AG04450 (cell line): ENCODE measurements around the gene LAMTOR4. TPM values are rescaled to one million over a fixed set of nuclear protein-coding genes. Genes with fewer than 3 reads are reported as not detected.

Experiments used
- CTCF ChIA-PET: fragments of 300-600, 350-600 bp; formaldehyde crosslinking; extraction: SDS; loops from one replicate; lab custom pipeline; 2022; ENCODE audit warnings: antibody characterized with exemption, inconsistent platforms; lab: Charles Lee
- POLR2A ChIA-PET: fragments of 350-600 bp; formaldehyde crosslinking; extraction: SDS; loops from one replicate; lab custom pipeline; 2021; ENCODE audit warnings: antibody characterized with exemption, inconsistent platforms; lab: Yijun Ruan, JAX
- DNase-seq: peaks from one replicate; pipeline ENCODE4 v3.0.0-alpha.2; 2011; ENCODE audit warnings: low read depth, low spot score
- H3K27ac ChIP-seq: one replicate; pipeline ENCODE4 v1.5.1; 2012; ENCODE audit warnings: low read depth, low read length, control low read depth
- H3K27me3 ChIP-seq: one replicate; pipeline ENCODE4 v1.6.0; 2012; ENCODE audit warnings: low read length; ENCODE audit not compliant: control insufficient read depth, insufficient read depth
- H3K4me3 ChIP-seq: 2 replicates; pipeline ENCODE4 v1.5.1; 2011; ENCODE audit warnings: mild to moderate bottlenecking, low read depth, low read length, control low read depth
- H3K9me3 ChIP-seq: 2 replicates; pipeline ENCODE4 v1.5.1; 2012; ENCODE audit warnings: low read length; ENCODE audit not compliant: control insufficient read depth, insufficient read depth
- polyA plus RNA-seq: library from polyadenylated mRNA; depleted of rRNA; stranded (reverse); fragments of >200 nt; gene quantifications from 2 replicates; pipeline ENCODE4 v1.2.3, GENCODE V29; 2011
- TF ChIP-seq, protein P1 (sequence below): IDR thresholded peaks from 2 replicates; pipeline ENCODE4 v1.5.1; 2011; ENCODE audit warnings: low read depth, low read length, control low read depth, inconsistent platforms

LAMTOR4 gene
- polyA plus RNA-seq, 1 experiment: 122 TPM

DNA sequence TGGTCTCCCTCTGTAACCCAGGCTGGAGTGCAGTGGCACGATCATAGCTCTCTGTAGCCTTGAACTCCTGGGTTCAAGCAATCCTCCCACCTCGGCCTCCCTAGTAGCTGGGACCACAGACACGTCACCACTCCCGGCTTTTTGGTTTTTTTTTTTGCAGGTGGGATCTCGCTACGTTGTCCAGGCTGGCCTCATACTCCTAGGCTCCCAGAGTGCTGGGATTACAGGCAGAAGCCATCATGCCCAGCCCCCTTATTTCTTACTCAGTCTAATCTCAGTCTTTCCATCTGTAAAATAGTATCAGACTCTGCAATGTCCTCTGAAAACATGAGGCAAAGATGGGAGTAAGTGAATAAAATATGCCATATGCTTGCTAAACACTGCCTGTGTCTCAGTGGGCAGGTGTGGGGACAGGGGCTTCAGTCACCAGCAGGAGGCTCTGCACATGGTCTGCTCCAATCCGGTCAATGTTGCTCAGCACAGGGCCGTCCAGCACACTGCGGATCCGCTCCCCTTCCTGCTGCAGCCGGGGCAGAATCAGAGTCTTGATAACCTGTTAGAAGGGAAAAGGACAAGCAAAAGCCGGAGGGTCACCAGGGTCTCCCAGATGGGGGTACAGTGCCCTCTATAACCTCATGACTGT is 39.1 kb upstream of the LAMTOR4 start:
- POLR2A ChIA-PET: no interaction called here
- TF ChIP-seq, protein P1, sequence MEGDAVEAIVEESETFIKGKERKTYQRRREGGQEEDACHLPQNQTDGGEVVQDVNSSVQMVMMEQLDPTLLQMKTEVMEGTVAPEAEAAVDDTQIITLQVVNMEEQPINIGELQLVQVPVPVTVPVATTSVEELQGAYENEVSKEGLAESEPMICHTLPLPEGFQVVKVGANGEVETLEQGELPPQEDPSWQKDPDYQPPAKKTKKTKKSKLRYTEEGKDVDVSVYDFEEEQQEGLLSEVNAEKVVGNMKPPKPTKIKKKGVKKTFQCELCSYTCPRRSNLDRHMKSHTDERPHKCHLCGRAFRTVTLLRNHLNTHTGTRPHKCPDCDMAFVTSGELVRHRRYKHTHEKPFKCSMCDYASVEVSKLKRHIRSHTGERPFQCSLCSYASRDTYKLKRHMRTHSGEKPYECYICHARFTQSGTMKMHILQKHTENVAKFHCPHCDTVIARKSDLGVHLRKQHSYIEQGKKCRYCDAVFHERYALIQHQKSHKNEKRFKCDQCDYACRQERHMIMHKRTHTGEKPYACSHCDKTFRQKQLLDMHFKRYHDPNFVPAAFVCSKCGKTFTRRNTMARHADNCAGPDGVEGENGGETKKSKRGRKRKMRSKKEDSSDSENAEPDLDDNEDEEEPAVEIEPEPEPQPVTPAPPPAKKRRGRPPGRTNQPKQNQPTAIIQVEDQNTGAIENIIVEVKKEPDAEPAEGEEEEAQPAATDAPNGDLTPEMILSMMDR: peak; percentile 8; the same call in 1 of the 2 replicates
- Histone ChIP-seq H3K27me3 (no peaks in the 10 kb centered on the region), H3K27ac (no peak overlapping the region), H3K4me3 (no peak overlapping the region), H3K9me3 (no peaks in the 10 kb centered on the region)
- no peak for DNase-seq
- CTCF ChIA-PET: interaction anchor here (0.6 kb wide), 1 partner anchor 49 kb away, joined by 4 read pairs; the partner anchor contains the start of gene TRAPPC14

DNA sequence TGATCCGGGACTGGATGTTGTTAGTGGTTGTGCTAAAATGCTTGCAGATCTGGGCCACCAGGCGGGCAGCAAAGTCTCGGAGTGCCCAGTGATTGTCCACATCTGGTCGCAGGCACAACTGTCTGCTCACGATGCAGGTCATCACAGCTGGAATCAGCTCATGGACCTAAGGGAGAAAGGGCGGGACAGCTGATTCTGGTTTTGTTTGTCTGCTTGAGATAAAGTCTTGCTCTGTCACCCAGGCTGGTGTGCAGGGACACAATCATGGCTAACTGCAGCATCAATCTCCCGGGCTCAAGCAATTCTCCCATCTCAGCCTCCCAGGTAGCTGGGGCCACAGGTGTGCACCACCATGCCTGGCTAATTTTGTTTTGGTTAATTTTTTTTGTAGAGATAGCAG is 37.6 kb upstream of the LAMTOR4 start:
- no peak overlapping the region for H3K27ac ChIP-seq
- POLR2A ChIA-PET: interaction anchor here (0.6 kb wide), 1 partner anchor 24 kb away, joined by 4 read pairs; no protein-coding TSS in a partner anchor
- no peaks in the 10 kb centered on the region for H3K9me3 ChIP-seq
- no peak for DNase-seq
- CTCF ChIA-PET: no interaction called here
- H3K4me3 ChIP-seq: no peak overlapping the region
- TF ChIP-seq, protein P1: no peak
- H3K27me3 ChIP-seq: no peaks in the 10 kb centered on the region

DNA sequence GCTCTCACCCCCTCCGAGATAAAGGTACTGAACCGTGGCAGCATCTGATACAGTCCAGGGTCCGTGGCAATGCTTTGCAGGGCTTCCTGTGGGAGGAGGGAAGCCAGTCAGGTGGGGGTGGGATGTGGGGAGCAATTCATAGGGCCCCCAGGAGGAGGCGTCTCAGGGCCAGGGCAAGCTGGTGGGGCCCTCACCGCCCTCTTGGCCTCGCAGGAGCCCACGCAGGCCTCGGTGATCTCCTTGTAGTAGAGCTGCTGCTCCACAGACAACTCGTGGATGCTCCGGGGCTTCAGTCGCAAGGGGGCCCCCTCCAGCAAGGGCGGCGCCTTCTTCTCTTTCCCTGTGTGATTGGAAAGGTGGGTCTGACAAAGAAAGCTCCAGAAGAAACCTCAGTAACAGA is 36.8 kb upstream of the LAMTOR4 start:
- no peak overlapping the region for H3K4me3 ChIP-seq
- CTCF ChIA-PET: no interaction called here
- H3K9me3 ChIP-seq: no peaks in the 10 kb centered on the region
- DNase-seq: no peak
- TF ChIP-seq, protein P1: no peak
- no peak overlapping the region for H3K27ac ChIP-seq
- no peaks in the 10 kb centered on the region for H3K27me3 ChIP-seq
- POLR2A ChIA-PET: no interaction called here

DNA sequence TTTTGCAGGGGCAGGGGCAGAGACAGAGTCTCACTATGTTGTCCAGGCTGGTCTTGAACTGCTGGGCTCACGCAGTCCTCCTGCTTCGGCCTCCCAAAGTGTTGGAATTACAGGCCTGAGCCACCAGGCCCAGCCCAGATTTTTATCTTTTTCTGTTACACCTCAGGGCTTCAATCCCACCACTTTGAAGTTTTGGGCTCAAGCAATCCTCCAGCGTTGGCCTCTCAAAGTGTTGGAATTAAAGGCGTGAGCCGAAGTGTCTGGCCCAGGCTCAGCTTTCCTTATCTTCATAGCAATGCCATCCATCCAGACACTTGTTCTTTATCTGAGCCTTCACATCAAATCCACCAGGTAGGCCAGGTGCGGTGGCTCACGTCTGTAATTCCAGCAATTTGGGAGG is 33.7 kb upstream of the LAMTOR4 start:
- no peak overlapping the region for H3K27ac ChIP-seq
- TF ChIP-seq, protein P1: no peak
- no peaks in the 10 kb centered on the region for H3K27me3 ChIP-seq
- H3K9me3 ChIP-seq: no peaks in the 10 kb centered on the region
- DNase-seq: no peak
- POLR2A ChIA-PET: interaction anchor here (0.7 kb wide), 1 partner anchor 33 kb away, joined by 8 read pairs; no protein-coding TSS in a partner anchor
- H3K4me3 ChIP-seq: no peak overlapping the region
- CTCF ChIA-PET: no interaction called here

DNA sequence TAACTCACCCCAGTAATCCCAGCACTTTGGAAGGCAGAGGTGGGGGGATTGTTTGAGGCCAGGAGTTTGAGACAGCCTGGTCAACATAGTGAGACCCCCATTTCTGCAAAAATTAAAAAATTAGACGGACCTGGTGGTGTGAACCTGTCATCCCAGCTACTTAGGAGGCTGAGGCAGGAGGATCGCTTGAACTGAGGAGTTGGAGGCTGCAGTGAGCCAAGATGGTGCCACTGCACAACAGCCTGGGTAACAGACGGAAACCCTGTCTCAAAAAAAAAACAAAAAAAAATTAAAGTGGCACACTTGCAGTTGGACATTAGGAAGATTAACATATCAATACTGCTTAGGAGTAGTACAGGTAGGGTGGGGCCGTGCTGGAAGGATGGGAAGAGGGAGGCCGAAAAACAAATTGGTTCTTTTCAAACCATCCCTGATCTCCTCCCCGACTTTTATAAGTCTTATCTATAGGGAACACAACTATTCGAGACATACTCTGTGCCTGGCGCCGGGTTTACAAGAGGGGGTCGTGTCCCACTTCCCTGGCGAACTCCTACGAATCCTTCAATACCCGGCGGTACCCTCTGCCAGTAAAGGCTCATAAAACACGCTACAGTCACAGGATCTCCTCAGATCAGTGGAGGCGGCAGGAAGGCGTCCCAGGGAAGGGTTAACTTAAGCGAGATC is 30.2 kb upstream of the LAMTOR4 start:
- TF ChIP-seq, protein P1: no peak
- DNase-seq: no peak
- Histone ChIP-seq H3K27ac (no peak overlapping the region), H3K27me3 (no peaks in the 10 kb centered on the region), H3K4me3 (peak overlapping the region; percentile 98), H3K9me3 (no peaks in the 10 kb centered on the region)
- POLR2A ChIA-PET: no interaction called here
- CTCF ChIA-PET: no interaction called here
